Measurements from ENCODE around the gene IFT81. TPM values are rescaled to one million over a fixed set of nuclear protein-coding genes. Genes with fewer than 3 reads are reported as not detected.

Gene IFT81
- polyA plus RNA-seq, 1 experiment = 6.6 TPM

- H3K36me3 ChIP-seq (ENCODE audit: control insufficient read depth, insufficient read depth, low read length) = no peaks in the 10 kb centered on the region
- no peak for DNase-seq (ENCODE audit: low read depth)
- CTCF ChIA-PET = interaction anchor here (1.3 kb wide), 1 partner anchor 270 kb away, joined by 3 read pairs; no protein-coding TSS in a partner anchor
- H3K4me3 ChIP-seq (ENCODE audit: low read depth, low read length) = no peak overlapping the region
- POLR2A ChIA-PET = interaction anchor here (0.6 kb wide), 1 partner anchor 23 kb away, joined by 3 read pairs; no protein-coding TSS in a partner anchor
- no peaks in the 10 kb centered on the region for H3K27me3 ChIP-seq (ENCODE audit: control insufficient read depth, insufficient read depth, low read length)
- TF ChIP-seq CTCF (IDR thresholded peaks at IDR 0.05; ENCODE audit: insufficient read depth, low read depth, low read length) = no peak
These were observed 1.2 kb upstream of the IFT81 start for GRCh38 chr12:110122929-110123328.

- ChIA-PET POLR2A (no interaction called here), CTCF (interaction anchor here (0.9 to 2.3 kb wide), 3 partner anchors 9 to 271 kb away, joined by 3 to 9 read pairs (median 3); no protein-coding TSS in a partner anchor)
- TF ChIP-seq CTCF (IDR thresholded peaks at IDR 0.05; ENCODE audit: insufficient read depth, low read depth, low read length) = no peak
- no peak overlapping the region for H3K4me3 ChIP-seq (ENCODE audit: low read depth, low read length)
- DNase-seq (ENCODE audit: low read depth) = no peak
- H3K36me3 ChIP-seq (ENCODE audit: control insufficient read depth, insufficient read depth, low read length) = no peaks in the 10 kb centered on the region; the same call in 1 of the 2 replicates
- no peaks in the 10 kb centered on the region for H3K27me3 ChIP-seq (ENCODE audit: control insufficient read depth, insufficient read depth, low read length)
These were observed 263 bp upstream of the IFT81 start for GRCh38 chr12:110123919-110124268.

GRCh38 chr12:110126557-110126956 is 2.4 kb downstream of the IFT81 start:
- no peak for TF ChIP-seq CTCF (IDR thresholded peaks at IDR 0.05; ENCODE audit: insufficient read depth, low read depth, low read length)
- no peaks in the 10 kb centered on the region; the same call in 1 of the 2 replicates for H3K36me3 ChIP-seq (ENCODE audit: control insufficient read depth, insufficient read depth, low read length)
- no peaks in the 10 kb centered on the region for H3K27me3 ChIP-seq (ENCODE audit: control insufficient read depth, insufficient read depth, low read length)
- DNase-seq (ENCODE audit: low read depth) = no peak
- ChIA-PET POLR2A (no interaction called here), CTCF (no interaction called here)
- H3K4me3 ChIP-seq (ENCODE audit: low read depth, low read length) = no peak overlapping the region

- H3K36me3 ChIP-seq (ENCODE audit: control insufficient read depth, insufficient read depth, low read length) = peaks cover 1% of the 10 kb centered on the region; the same call in 1 of the 2 replicates
- CTCF ChIA-PET = interaction anchor here (1.8 kb wide), 1 partner anchor 11 kb away, joined by 9 read pairs; the partner anchor contains the start of gene IFT81
- TF ChIP-seq CTCF (IDR thresholded peaks at IDR 0.05; ENCODE audit: insufficient read depth, low read depth, low read length) = no peak
- H3K4me3 ChIP-seq (ENCODE audit: low read depth, low read length) = no peak overlapping the region
- DNase-seq (ENCODE audit: low read depth) = peak; percentile 26
- H3K27me3 ChIP-seq (ENCODE audit: control insufficient read depth, insufficient read depth, low read length) = no peaks in the 10 kb centered on the region
- POLR2A ChIA-PET = no interaction called here
These were observed 10.7 kb downstream of the IFT81 start for GRCh38 chr12:110134691-110135411.

GRCh38 chr12:110135806-110136205 is 11.6 kb downstream of the IFT81 start:
- POLR2A ChIA-PET = no interaction called here

More at GRCh38 chr12:110135806-110136205, 11.6 kb downstream of the IFT81 start:
- TF ChIP-seq CTCF (IDR thresholded peaks at IDR 0.05; ENCODE audit: insufficient read depth, low read depth, low read length) = no peak
- peaks cover 1% of the 10 kb centered on the region; the same call in 1 of the 2 replicates for H3K36me3 ChIP-seq (ENCODE audit: control insufficient read depth, insufficient read depth, low read length)
- CTCF ChIA-PET = no interaction called here
- no peak for DNase-seq (ENCODE audit: low read depth)
- H3K27me3 ChIP-seq (ENCODE audit: control insufficient read depth, insufficient read depth, low read length) = no peaks in the 10 kb centered on the region
- no peak overlapping the region for H3K4me3 ChIP-seq (ENCODE audit: low read depth, low read length)
